Astrocyte of the cerebellum (primary cell): ENCODE measurements around the gene SENP8.

Source experiments
- DNase-seq: peaks from one replicate; pipeline ENCODE4 v3.0.0-alpha.2; 2011; ENCODE audit warnings: low read depth
- H3K4me3 ChIP-seq: 2 replicates; pipeline ENCODE4 v1.5.1; 2011; ENCODE audit warnings: mild to moderate bottlenecking, low read depth, low read length, moderate library complexity
- CTCF ChIP-seq: IDR thresholded peaks from 2 replicates; pipeline ENCODE4 v1.5.1; 2012; ENCODE audit warnings: low read length, low read depth, moderate library complexity, mild to moderate bottlenecking; ENCODE audit errors: missing control alignments
- in situ Hi-C: cut with HindIII; loops from 2 replicates; pipeline ENCODE4 v1.10.0; 2017; ENCODE audit warnings: low sequenced_read_pairs

The SENP8 gene

GRCh38 chr15:72136170-72137051 is 18.2 kb downstream of the SENP8 start:
- no peak for TF ChIP-seq CTCF
- in situ Hi-C loops = no loop called here
- peak; percentile 57 for DNase-seq
- H3K4me3 ChIP-seq = no peak overlapping the region

GRCh38 chr15:72139667-72140066 is 21.5 kb downstream of the SENP8 start:
- DNase-seq = no peak
- H3K4me3 ChIP-seq = no peak overlapping the region
- TF ChIP-seq CTCF = no peak
- in situ Hi-C loops = no loop called here

GRCh38 chr15:72140088-72140487 is 21.9 kb downstream of the SENP8 start:
- no peak for TF ChIP-seq CTCF
- DNase-seq = no peak
- in situ Hi-C loops = no loop called here
- H3K4me3 ChIP-seq = no peak overlapping the region

GRCh38 chr15:72141171-72142084 is 23.2 kb downstream of the SENP8 start:
- no peak overlapping the region for H3K4me3 ChIP-seq
- in situ Hi-C loops = no loop called here
- no peak for TF ChIP-seq CTCF
- no peak for DNase-seq

GRCh38 chr15:72146221-72146620 is 28.0 kb downstream of the SENP8 start:
- DNase-seq = no peak
- H3K4me3 ChIP-seq = no peak overlapping the region
- in situ Hi-C loops = no loop called here
- TF ChIP-seq CTCF = no peak

GRCh38 chr15:72146934-72147333 is 28.7 kb downstream of the SENP8 start:
- DNase-seq = no peak
- in situ Hi-C loops = no loop called here
- TF ChIP-seq CTCF = no peak
- no peak overlapping the region for H3K4me3 ChIP-seq
